IPS-20b (cell line): Measurements from ENCODE around the gene HSPH1.

Experiments used
- H3K27ac ChIP-seq: one replicate; pipeline ENCODE4 v1.5.1; 2013; ENCODE audit warnings: low read length
- H3K27me3 ChIP-seq: 2 replicates; pipeline ENCODE4 v1.6.1; 2013; ENCODE audit warnings: mild to moderate bottlenecking, low read length, inconsistent platforms; ENCODE audit not compliant: insufficient read depth
- H3K36me3 ChIP-seq: 2 replicates; pipeline ENCODE4 v1.6.1; 2013; ENCODE audit warnings: low read depth, mild to moderate bottlenecking, inconsistent platforms, low read length, moderate library complexity; ENCODE audit not compliant: insufficient read depth
- H3K4me1 ChIP-seq: 2 replicates; pipeline ENCODE4 v1.6.1; 2013; ENCODE audit warnings: mild to moderate bottlenecking, control low read depth, inconsistent platforms, low read length, moderate library complexity; ENCODE audit not compliant: insufficient read depth
- H3K4me3 ChIP-seq: 2 replicates; pipeline ENCODE4 v1.5.1; 2013; ENCODE audit warnings: mild to moderate bottlenecking, low read length, inconsistent platforms
- H3K9ac ChIP-seq: 2 replicates; pipeline ENCODE4 v1.6.1; 2013; ENCODE audit warnings: low read depth, mild to moderate bottlenecking, inconsistent platforms, low read length, moderate library complexity
- H3K9me3 ChIP-seq: 2 replicates; pipeline ENCODE4 v1.6.1; 2013; ENCODE audit warnings: mild to moderate bottlenecking, low read depth, low read length, inconsistent platforms; ENCODE audit not compliant: insufficient read depth

Gene HSPH1

DNA sequence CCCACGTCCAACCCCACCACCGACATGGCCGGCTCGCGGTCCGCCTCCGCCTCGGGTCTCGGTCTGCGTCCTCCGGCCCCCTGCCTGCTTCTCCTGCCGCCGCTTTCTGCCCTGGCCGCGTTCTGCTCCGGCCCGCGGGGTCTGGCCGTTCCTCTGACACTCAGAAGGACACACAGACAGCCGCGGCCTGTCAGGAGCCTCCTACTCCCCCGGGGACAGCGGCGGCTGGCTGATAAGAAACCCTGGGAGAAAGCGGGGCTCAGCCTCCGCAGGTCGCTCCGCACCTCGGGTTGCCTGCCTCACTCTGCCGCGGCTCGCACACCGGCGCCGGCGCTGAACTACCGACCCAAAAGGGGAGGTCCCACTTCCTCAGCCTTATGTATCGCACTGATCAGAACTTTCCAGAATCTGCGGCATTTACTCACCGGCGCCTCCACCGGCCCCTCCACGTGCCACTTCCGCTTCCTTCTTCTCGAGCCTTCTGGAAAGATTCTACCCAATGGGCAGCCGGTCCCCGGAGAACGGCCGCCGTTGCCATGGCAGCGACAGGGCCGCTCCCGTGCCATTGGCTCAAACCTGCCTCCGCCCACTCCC is at the start of gene HSPH1:
Gene HSPH1, minus strand, starts transcription at position 348 of the 594 bp plus-strand sequence. Its CDS starts 322 bp downstream, at position 26.
- Histone ChIP-seq H3K4me1 (peaks cover 13% of the 10 kb centered on the region; the same call in 1 of the 2 replicates), H3K9me3 (no peaks in the 10 kb centered on the region), H3K27me3 (no peaks in the 10 kb centered on the region), H3K27ac (peak within 1 kb of the TSS; percentile 6), H3K9ac (peak within 1 kb of the TSS; percentile 87), H3K4me3 (peak within 1 kb of the TSS; percentile 78), H3K36me3 (peaks cover 17% of the 10 kb centered on the region)

DNA sequence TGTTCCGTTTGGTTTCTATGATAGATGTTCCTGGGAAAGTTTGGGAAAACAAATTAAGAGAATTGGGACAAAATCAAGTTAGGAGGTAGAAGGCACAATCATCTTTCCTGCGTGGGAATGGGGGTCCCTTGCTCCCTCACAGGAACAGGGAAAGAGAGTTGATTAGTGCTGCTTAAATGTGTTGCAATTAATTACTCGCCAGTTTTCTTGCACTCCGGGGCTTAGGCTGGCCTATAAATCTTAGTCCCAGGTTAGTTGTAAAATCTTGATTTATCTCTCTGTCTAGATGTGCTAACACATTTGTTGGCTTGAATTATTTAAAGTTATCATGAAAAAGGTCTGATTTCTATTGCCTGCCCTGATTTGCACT is 48.1 kb upstream of the HSPH1 start:
- no peaks in the 10 kb centered on the region for H3K9me3 ChIP-seq
- no peaks in the 10 kb centered on the region for H3K27me3 ChIP-seq
- no peak overlapping the region for H3K4me3 ChIP-seq
- H3K9ac ChIP-seq: no peak overlapping the region
- peaks cover 17% of the 10 kb centered on the region for H3K4me1 ChIP-seq
- no peak overlapping the region for H3K27ac ChIP-seq
- no peaks in the 10 kb centered on the region for H3K36me3 ChIP-seq

DNA sequence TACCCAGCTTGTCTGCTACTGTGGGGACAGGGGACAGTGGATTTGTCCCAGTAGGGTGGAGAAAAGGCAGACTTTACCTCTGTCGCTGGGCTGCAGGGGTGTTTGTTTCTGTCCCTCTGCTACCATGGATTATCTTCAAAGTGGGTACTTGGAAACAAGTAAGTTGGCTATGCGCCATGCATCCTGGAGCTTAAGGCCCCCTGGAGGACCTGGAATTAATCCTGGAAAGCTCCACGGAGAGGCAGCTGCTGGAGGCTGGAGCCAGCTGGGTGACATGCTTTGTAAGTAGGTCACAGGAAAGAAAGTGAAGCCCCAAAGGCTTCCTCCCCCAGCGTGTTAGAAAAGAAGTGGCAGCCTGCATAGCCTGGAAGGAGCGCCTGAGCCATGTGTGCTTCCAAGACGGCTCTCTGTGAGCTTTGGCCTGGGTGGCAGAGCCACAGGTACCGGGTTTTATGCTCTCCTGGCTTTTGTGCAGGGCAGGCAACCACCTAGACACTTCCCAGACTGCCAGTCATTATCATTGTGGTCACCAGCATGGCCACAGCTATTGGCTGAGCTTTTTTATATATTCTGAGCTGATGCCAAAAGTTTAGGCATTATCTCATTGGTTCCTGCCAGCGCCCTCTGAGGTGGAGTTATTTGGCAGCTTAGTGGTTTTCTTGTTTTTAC is 47.6 kb upstream of the HSPH1 start:
- Histone ChIP-seq H3K9ac (no peak overlapping the region), H3K36me3 (no peaks in the 10 kb centered on the region), H3K4me1 (peaks cover 16% of the 10 kb centered on the region), H3K4me3 (no peak overlapping the region), H3K9me3 (no peaks in the 10 kb centered on the region), H3K27ac (no peak overlapping the region), H3K27me3 (no peaks in the 10 kb centered on the region)

DNA sequence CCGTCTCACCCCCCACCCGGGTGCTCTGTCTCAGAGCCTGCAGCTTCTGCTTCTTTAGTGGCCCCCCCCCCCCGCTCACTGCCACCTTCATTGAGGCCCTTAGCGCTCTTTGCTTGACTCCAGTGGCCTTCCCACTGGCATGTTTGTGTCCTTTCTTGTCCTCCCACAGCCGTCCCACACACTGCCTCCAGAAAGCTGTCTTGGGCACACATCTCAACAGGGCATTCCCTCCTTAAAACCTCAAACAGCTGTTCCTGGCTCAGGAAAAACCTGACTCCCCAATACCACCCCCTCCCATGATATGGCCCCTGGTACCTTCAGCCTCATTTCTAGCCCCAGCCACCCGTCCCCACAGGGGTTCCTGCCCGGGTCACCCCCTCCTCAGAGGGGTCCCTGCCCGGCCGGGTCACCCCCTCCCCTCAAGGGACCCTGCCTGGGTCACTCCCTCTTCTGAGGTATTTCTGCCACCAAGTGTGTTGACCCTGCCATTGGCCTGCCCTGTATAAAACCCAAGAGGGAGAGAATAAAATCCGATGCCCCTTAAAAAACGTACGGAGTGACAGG is 46.9 kb upstream of the HSPH1 start:
- Histone ChIP-seq H3K36me3 (no peaks in the 10 kb centered on the region), H3K4me3 (no peak overlapping the region), H3K9me3 (no peaks in the 10 kb centered on the region), H3K27ac (no peak overlapping the region), H3K27me3 (no peaks in the 10 kb centered on the region), H3K9ac (no peak overlapping the region), H3K4me1 (peaks cover 13% of the 10 kb centered on the region; the same call in 1 of the 2 replicates)

DNA sequence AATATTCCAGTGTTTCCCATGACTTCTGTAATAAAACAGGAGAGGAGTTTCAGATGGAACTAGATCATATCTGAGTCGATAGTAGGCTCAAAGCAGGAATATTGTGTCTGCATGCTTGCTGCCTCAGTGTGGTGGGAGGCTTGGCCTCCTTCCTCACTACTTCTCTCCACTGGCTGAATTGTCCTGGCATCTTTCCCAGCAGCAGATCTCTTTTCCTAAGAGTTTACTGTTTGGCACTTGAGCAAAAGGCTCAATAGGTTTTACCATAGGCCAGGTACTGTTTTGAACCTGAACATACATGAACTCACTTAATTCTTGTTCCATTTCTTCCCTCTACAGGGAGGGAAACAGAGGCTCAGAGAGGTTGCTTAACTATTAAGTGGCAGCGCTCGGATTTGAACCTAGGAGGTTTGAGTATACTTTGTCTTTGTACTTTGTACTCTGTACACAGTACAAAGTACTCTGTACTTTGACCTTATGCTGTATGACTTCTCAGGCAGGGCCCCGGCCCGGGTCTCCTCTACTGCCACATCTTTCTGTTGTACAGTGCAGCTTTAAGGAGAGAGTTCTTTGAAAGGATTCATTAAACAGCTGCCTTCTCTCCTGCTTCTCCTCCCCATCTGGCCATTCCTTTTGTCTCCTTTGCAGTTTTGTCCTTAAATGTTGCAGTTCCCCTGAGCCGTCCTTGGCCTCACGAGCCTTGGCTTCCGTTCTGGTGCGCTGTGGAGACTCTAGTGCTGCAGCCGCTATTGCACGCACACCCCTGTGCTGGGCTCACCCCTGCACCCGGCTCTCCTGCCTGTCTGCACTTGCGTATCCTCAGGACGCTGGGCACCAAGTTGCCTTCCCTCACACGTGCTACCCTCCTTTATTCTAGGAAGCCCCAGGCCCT is 46.2 kb upstream of the HSPH1 start:
- Histone ChIP-seq H3K27ac (no peak overlapping the region), H3K9me3 (no peaks in the 10 kb centered on the region), H3K27me3 (no peaks in the 10 kb centered on the region), H3K9ac (no peak overlapping the region), H3K36me3 (no peaks in the 10 kb centered on the region), H3K4me1 (peaks cover 13% of the 10 kb centered on the region; the same call in 1 of the 2 replicates), H3K4me3 (no peak overlapping the region)

DNA sequence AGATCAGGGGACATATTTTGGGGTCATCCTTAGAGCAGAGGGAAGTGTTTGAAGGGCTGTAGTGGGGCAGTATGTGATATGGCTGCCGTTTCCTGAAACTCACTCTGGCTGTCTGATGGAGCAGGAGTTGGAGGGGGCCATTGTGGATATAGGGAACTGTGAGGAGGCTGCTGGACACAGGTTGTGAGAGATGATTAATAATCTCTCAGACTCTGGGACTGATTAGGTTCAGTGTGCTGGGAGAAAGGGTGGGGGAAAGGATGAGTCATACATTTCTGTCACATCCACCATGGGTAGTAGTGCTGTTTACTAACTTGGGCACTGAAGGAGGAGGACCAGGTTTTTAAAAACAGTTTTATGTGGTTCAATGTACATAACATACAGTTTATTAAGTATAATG is 42.9 kb upstream of the HSPH1 start:
- Histone ChIP-seq H3K36me3 (no peaks in the 10 kb centered on the region), H3K9me3 (no peaks in the 10 kb centered on the region), H3K27ac (no peak overlapping the region), H3K9ac (no peak overlapping the region), H3K4me3 (no peak overlapping the region), H3K27me3 (peaks cover 9% of the 10 kb centered on the region; the same call in 1 of the 2 replicates), H3K4me1 (peaks cover 5% of the 10 kb centered on the region; the same call in 1 of the 2 replicates)

DNA sequence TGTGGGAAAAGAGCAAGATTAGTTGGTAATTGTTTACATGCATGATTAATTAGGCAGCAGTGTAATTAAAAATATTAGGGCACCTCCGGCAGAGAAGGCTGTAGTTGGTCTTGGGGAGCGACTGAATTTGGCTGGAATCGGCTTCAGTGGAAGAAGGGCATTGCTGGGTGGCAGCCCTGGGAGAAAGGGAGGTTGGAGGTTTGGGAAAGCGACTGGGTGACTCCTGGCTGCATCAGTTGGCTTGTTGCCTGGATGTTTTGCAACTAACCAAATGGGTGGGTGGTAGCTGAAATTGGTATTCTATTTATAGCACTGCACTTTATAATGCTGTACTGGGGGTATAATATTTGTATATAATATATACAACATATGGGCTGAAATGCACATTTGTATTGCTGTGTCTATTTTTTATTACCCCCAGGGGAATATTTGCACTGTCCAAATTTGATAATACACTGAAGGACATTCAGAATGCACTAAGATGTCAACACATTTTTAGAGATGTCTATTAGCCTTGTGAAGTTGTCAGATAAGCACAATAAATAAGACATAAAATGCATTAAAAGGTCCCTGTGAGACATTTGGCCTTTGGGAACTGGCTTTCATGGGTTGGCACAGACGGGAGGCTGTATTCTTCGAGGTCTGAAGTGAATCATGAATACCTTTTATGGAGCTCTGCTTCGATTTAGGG is 39.8 kb upstream of the HSPH1 start:
- Histone ChIP-seq H3K27me3 (peaks cover 14% of the 10 kb centered on the region; the same call in 1 of the 2 replicates), H3K4me1 (peaks cover 6% of the 10 kb centered on the region; the same call in 1 of the 2 replicates), H3K36me3 (no peaks in the 10 kb centered on the region), H3K4me3 (peak overlapping the region; percentile 76; the same call in 1 of the 2 replicates), H3K9me3 (no peaks in the 10 kb centered on the region), H3K9ac (no peak overlapping the region), H3K27ac (no peak overlapping the region)

DNA sequence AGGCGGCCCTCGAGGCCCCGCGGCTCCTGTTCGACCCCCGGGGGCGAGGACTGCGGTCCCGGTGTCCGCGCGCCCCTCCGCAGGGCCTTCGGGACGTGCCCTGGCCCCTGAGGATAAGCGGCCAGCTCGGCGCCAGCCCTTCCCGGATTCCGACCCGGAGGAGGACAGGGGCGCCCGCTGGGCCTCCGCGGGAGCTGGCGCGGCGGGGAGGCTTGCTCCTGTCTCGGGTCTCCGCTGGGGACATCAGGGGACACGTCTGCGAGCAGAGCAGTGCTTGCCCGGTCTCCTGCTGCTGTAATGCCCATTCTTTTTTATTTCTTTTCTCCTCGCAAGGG is 38.9 kb upstream of the HSPH1 start:
- Histone ChIP-seq H3K9ac (peak overlapping the region; percentile 62; the same call in 1 of the 2 replicates), H3K4me3 (peak overlapping the region; percentile 76), H3K9me3 (no peaks in the 10 kb centered on the region), H3K4me1 (peaks cover 6% of the 10 kb centered on the region; the same call in 1 of the 2 replicates), H3K27me3 (peaks cover 14% of the 10 kb centered on the region; the same call in 1 of the 2 replicates), H3K36me3 (no peaks in the 10 kb centered on the region), H3K27ac (no peak overlapping the region)

DNA sequence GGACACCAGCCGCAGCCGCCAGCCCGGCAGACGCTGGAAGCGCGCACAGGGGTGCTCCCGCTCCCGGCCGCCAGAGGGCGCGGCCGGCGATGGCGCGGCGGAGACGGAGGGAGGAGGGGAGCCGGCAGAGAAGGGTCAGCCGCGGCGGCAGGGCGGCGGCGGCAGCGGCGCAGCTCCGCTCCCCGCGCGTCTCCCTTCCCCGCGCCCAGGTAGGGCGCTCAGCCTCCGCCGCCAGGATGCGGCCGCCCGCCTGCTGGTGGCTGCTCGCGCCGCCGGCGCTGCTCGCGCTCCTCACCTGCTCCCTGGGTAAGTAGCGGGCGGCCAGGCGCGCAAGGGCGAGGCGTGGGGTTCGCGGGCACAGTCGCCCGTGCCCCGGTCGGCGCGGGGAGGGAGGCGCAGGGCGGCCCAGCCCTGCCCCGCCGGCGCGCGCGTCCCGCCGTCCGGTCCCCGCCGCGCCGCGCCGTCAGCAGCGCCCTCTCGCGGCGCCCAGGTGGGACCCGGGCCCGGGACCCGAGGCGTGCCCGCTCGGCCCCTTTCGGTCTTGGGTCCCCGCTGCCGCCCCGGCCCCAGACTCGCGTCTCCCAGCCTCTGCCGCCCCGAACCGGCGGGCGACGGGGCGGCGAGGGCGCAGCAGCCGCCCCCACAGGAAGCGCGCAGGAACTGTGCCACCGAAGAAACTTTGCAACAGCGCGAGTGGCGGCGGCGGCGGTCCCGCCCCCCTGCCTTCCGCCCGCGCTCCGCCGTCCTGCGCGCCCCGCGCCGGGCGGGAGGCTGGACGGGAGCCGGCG is 38.3 kb upstream of the HSPH1 start, which contains the start of gene B3GLCT:
Gene B3GLCT, plus strand, starts transcription at position 127 of the 788 bp plus-strand sequence. Its CDS starts 110 bp downstream, at position 237.
- Histone ChIP-seq H3K4me1 (peaks cover 6% of the 10 kb centered on the region; the same call in 1 of the 2 replicates), H3K27ac (no peak within 1 kb of the TSS), H3K9me3 (no peaks in the 10 kb centered on the region), H3K36me3 (no peaks in the 10 kb centered on the region), H3K4me3 (peak within 1 kb of the TSS; percentile 76), H3K9ac (peak within 1 kb of the TSS; percentile 68; the same call in 1 of the 2 replicates), H3K27me3 (peaks cover 14% of the 10 kb centered on the region; the same call in 1 of the 2 replicates)

DNA sequence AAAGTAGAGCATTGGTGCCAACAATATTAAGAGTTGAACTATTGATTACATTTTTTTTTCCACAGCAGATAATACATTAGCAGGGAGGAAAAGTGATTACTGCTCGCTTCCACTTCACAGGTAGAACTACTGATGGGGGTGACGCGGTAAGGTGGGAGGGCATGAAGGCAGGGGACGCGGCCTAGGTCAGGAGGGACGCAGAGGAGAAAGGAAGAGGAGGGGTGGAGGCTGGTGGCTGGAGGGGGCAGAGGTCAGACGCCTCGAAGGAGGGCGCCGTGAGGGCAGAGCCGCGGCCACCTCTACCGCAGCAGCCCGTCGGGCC is 37.8 kb upstream of the HSPH1 start:
- no peak overlapping the region for H3K27ac ChIP-seq
- no peaks in the 10 kb centered on the region for H3K9me3 ChIP-seq
- peaks cover 6% of the 10 kb centered on the region; the same call in 1 of the 2 replicates for H3K4me1 ChIP-seq
- H3K9ac ChIP-seq: 0 out of 2 replicates have a peak overlapping the region, but pooled peaks have one; percentile 42
- H3K36me3 ChIP-seq: no peaks in the 10 kb centered on the region
- H3K4me3 ChIP-seq: peak overlapping the region; percentile 76
- H3K27me3 ChIP-seq: peaks cover 14% of the 10 kb centered on the region; the same call in 1 of the 2 replicates
